ENCODE measurements around the gene AP4S1. TPM values are rescaled to one million over a fixed set of nuclear protein-coding genes. Genes with fewer than 3 reads are reported as not detected.

AP4S1 gene
- total and polyA plus RNA-seq, 4 donors, result 5.4 to 10.7 (median 7.3) TPM

DNA sequence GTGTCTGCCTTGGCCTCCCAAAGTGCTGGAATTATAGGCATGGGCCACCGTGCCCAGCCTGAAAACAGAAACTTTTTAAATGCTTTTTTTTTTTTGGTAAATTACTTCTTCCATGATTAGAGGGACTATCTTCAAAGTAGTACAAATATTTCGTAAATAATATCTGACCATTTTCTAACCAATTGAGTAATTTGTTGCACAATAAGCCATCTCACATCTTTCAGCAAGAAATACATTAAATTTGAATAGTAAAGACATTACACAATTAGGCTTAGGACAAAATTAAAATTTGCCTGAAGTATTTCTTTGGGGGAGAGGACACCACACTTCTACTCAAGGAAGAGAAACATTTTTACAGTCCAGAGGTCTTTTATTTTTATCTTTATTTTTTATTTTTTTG, 85.4 kb downstream of the AP4S1 start:
- ATAC-seq (ENCODE audit: insufficient read depth, low FRiP score) (no peak), DNase-seq (no peak)
- Histone ChIP-seq H3K27me3 (ENCODE audit: control insufficient read depth in 3 of 3, insufficient read depth in 3 of 3, low read length in 2 of 3) (no peaks in the 10 kb centered on the region), H3K4me3 (no peak overlapping the region), H3K9me3 (ENCODE audit: control insufficient read depth in 4 of 4, insufficient read depth in 3 of 4, low read length in 3 of 4) (no peaks in the 10 kb centered on the region), H3K27ac (ENCODE audit: low read depth in 1 of 2, low read length in 1 of 2) (no peak overlapping the region), H3K9ac (ENCODE audit: insufficient read depth in 1 of 2, low read length in 2 of 2) (no peak overlapping the region), H3K36me3 (ENCODE audit: control insufficient read depth in 4 of 4, insufficient read depth in 4 of 4, low read length in 4 of 4) (peaks cover 26 to 66% (median 46%) of the 10 kb centered on the region in 4 donors), H3K4me1 (ENCODE audit: control insufficient read depth in 5 of 5, insufficient read depth in 5 of 5, low read length in 5 of 5) (no peaks in the 10 kb centered on the region)
- 62 to 85% methylated on average over 2 of the region's 2 CpGs for WGBS, 2 donors
- TF ChIP-seq, protein P1, sequence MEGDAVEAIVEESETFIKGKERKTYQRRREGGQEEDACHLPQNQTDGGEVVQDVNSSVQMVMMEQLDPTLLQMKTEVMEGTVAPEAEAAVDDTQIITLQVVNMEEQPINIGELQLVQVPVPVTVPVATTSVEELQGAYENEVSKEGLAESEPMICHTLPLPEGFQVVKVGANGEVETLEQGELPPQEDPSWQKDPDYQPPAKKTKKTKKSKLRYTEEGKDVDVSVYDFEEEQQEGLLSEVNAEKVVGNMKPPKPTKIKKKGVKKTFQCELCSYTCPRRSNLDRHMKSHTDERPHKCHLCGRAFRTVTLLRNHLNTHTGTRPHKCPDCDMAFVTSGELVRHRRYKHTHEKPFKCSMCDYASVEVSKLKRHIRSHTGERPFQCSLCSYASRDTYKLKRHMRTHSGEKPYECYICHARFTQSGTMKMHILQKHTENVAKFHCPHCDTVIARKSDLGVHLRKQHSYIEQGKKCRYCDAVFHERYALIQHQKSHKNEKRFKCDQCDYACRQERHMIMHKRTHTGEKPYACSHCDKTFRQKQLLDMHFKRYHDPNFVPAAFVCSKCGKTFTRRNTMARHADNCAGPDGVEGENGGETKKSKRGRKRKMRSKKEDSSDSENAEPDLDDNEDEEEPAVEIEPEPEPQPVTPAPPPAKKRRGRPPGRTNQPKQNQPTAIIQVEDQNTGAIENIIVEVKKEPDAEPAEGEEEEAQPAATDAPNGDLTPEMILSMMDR (IDR thresholded peaks at IDR 0.05; ENCODE audit: control extremely low read depth, extremely low read depth), result no peak

DNA sequence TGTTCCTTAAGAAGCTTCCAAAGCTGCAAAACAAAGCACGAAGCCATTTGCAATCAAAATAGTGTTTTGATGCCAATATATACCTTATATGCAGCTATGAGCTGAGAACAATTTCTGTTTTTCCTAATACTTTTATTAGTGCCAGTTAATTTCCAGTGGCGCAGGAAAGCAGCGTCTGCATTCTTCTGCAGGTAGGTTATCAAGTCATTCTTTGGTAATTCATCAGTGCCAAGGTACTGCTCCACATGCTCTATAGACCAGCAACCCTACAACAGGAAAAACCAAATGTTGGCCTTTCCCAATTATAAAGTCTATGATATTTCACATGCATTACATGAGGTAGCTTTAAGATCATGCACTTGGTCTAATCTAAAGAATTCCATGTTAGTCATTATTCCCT, 88.3 kb downstream of the AP4S1 start:
- Histone ChIP-seq H3K4me3 (no peak overlapping the region), H3K4me1 (ENCODE audit: control insufficient read depth in 5 of 5, insufficient read depth in 5 of 5, low read length in 5 of 5) (no peaks in the 10 kb centered on the region), H3K9ac (ENCODE audit: insufficient read depth in 1 of 2, low read length in 2 of 2) (no peak overlapping the region), H3K27me3 (ENCODE audit: control insufficient read depth in 3 of 3, insufficient read depth in 3 of 3, low read length in 2 of 3) (no peaks in the 10 kb centered on the region), H3K36me3 (ENCODE audit: control insufficient read depth in 4 of 4, insufficient read depth in 4 of 4, low read length in 4 of 4) (peaks cover 23 to 64% (median 42%) of the 10 kb centered on the region in 4 donors), H3K27ac (ENCODE audit: low read depth in 1 of 2, low read length in 1 of 2) (no peak overlapping the region), H3K9me3 (ENCODE audit: control insufficient read depth in 4 of 4, insufficient read depth in 3 of 4, low read length in 3 of 4) (no peaks in the 10 kb centered on the region)
- DNase-seq, result no peak
- TF ChIP-seq, protein P1 (IDR thresholded peaks at IDR 0.05; ENCODE audit: control extremely low read depth, extremely low read depth), result no peak
- ATAC-seq (ENCODE audit: insufficient read depth, low FRiP score), result no peak
- WGBS, 2 donors, result 96 to 100% methylated on average over 3 of the region's 3 CpGs

DNA sequence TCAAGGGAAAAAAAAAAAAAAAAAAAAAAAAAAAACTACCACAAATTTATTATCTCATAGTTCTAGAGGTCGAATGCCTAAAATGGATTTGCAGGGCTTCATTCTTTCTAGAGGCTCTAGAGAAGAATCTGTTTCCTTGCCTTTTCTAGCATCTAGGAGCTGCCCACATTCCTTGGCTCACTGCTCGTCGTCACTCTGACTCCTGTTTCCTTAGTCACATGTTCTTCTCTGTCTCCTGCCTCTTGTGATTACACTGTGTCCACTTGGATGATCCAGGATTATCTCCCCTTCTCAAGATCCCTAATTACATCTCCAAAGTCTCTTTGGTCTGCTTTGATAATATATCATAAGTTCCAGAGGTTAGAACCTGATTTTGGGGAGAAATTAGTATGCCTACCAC, 93.4 kb downstream of the AP4S1 start:
- Histone ChIP-seq H3K27ac (ENCODE audit: low read depth in 1 of 2, low read length in 1 of 2) (no peak overlapping the region), H3K4me3 (no peak overlapping the region), H3K4me1 (ENCODE audit: control insufficient read depth in 5 of 5, insufficient read depth in 5 of 5, low read length in 5 of 5) (no peaks in the 10 kb centered on the region), H3K36me3 (ENCODE audit: control insufficient read depth in 4 of 4, insufficient read depth in 4 of 4, low read length in 4 of 4) (peaks cover 20 to 63% (median 39%) of the 10 kb centered on the region in 4 donors), H3K27me3 (ENCODE audit: control insufficient read depth in 3 of 3, insufficient read depth in 3 of 3, low read length in 2 of 3) (no peaks in the 10 kb centered on the region), H3K9me3 (ENCODE audit: control insufficient read depth in 4 of 4, insufficient read depth in 3 of 4, low read length in 3 of 4) (peaks cover 0 to 2% (median 0%) of the 10 kb centered on the region in 4 donors), H3K9ac (ENCODE audit: insufficient read depth in 1 of 2, low read length in 2 of 2) (no peak overlapping the region)
- 85 to 95% methylated on average over 3 of the region's 3 CpGs for WGBS, 2 donors
- TF ChIP-seq, protein P1 (IDR thresholded peaks at IDR 0.05; ENCODE audit: control extremely low read depth, extremely low read depth), result no peak
- ATAC-seq (ENCODE audit: insufficient read depth, low FRiP score), result no peak
- no peak for DNase-seq

DNA sequence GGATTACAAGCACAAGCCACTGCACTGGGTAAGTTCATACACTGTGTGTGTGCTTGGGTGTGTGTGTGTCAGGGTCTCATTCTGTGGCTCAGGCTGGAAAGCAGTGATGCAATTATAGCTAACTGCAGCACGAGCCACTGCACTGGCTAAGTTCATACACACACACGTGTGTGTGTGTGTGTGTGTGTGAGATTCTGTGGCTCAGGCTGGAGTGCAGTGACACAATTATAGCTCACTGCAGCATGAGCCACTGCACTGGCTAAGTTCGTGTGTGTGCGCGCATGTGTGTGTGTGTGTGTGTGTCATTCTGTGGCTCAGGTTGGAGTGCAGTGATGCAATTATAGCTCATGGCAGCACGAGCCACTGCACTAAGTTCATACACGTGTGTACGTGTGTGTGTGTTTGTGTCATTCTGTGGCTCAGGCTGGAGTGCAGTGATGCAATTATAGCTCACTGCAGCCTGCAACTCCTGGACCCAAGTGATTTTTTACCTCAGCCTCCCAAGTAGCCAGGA, 96.7 kb downstream of the AP4S1 start:
- no peak for ATAC-seq (ENCODE audit: insufficient read depth, low FRiP score)
- no peaks in the 10 kb centered on the region for H3K4me1 ChIP-seq (ENCODE audit: control insufficient read depth in 5 of 5, insufficient read depth in 5 of 5, low read length in 5 of 5)
- 60 to 77% methylated on average over 8 of the region's 8 CpGs for WGBS, 2 donors
- peaks cover 16 to 47% (median 29%) of the 10 kb centered on the region in 4 donors for H3K36me3 ChIP-seq (ENCODE audit: control insufficient read depth in 4 of 4, insufficient read depth in 4 of 4, low read length in 4 of 4)
- no peak overlapping the region for H3K4me3 ChIP-seq
- peak in 1 of 3 donors; percentile 18 for DNase-seq
- H3K9me3 ChIP-seq (ENCODE audit: control insufficient read depth in 4 of 4, insufficient read depth in 3 of 4, low read length in 3 of 4), result peaks cover 0 to 2% (median 0%) of the 10 kb centered on the region in 4 donors
- H3K9ac ChIP-seq (ENCODE audit: insufficient read depth in 1 of 2, low read length in 2 of 2), result no peak overlapping the region
- no peaks in the 10 kb centered on the region for H3K27me3 ChIP-seq (ENCODE audit: control insufficient read depth in 3 of 3, insufficient read depth in 3 of 3, low read length in 2 of 3)
- H3K27ac ChIP-seq (ENCODE audit: low read depth in 1 of 2, low read length in 1 of 2), result peak overlapping the region in 1 of 2 donors; percentile 24
- TF ChIP-seq, protein P1 (IDR thresholded peaks at IDR 0.05; ENCODE audit: control extremely low read depth, extremely low read depth), result no peak

Data from lung (tissue), 12 donors.